CD4-positive, alpha-beta T cell treated with Interleukin-12 subunit alpha and Interleukin-12 subunit beta, for 1 hour (primary cell): ENCODE results near the gene ZBTB47.

Source experiments
- DNase-seq: peaks from one replicate; pipeline ENCODE4 v3.0.0-alpha.2; 2020

Gene ZBTB47

DNA sequence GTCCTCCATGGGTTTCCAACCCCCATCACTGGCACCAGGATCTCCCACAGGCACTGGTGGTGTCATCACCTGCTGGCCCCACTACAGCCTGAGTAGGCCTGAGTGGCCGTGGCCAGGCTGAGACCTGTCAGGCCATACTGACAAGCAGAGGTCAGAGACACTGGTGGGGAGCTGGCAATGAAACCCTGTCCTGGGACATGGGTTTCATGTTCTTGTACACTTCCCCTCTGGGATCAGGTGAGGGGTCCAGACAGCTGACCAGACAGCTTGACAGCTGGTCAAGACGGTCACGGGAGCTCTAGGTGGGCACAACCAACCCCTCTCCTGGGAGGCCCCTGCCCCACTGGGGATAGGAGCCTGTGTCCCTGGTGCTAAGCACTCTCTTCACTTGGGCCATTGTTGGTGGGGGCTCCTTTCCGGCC, 13.1 kb downstream of the ZBTB47 start:
- DNase-seq = no peak

DNA sequence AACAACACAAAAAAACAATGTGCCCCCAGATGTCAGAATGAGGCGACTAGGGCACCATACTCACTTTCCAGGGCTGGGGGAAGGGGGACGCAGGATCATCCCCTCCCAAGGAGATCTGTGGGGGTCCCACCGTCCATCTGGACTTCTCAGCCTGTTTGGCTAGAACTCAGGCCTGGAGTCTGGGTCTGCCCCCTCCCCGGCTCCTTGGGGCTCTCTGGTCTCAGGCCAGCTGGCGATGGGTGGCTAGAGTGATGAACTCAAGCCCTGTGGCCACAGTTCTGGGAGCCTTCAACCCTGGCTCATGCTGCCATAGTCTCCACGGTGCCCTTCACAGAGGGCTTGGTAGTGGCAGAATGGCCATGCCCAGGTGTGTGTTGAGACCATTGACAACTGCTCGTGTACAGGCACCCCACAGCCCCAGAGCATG, 13.6 kb downstream of the ZBTB47 start:
- no peak for DNase-seq

DNA sequence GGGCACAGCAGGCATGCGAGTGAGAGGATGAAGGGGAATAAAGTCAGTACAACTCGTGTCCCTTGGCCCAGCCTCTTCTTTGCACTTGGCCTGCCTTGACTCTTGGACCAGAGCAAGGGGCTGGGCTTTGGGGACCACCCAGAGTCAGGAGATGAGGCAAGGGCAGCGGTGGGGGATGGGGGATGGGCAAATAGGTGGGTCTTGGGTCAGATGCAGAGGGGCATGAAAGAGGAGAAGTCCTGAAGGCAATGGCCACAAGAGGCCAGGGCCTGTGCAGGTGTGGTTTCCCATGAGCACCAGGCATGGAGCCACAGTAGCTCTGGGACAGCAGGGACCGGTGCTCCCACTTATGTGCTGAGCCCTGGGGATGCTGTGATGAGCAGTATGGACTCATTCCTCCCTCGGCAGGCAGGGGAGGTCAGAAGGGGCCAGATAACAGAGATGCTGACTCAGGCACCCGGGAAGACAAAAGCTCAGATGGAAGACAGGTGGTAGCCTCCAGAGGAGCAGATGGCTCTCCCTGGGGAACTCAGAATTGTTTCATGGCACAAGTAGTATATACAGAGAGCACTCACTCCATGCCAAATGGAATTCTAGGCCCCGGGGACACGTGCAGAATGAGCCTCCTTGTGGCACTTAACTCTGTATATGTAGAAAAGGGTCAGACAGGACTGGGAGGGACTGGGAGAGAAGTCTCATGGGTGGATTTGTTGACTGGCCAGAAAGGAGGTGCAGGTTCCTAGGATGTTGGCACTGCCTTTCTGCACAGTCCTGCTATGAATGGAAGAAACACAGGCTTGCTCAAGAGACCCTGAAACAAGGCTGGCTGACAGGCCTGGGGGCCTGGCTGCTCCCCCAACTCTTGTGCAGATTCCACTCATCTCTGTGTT, 14.3 kb downstream of the ZBTB47 start:
- no peak for DNase-seq

DNA sequence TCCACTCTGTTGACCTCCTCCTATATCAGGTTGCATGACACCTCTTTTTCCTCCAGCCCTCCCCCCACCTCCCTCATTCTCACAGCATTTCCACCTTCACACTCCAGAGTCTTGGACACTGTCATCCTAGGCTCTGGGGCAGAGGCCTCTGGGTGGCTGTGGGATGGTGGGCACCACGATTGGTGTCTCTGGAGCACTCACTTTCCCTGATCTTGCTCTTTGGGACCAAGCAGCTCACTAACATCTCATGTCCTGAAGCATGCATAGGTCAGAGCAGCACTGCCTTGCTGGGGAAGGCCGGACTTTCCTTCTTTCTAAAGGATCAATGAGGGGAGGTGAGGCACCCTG, 14.9 kb downstream of the ZBTB47 start:
- DNase-seq = no peak

DNA sequence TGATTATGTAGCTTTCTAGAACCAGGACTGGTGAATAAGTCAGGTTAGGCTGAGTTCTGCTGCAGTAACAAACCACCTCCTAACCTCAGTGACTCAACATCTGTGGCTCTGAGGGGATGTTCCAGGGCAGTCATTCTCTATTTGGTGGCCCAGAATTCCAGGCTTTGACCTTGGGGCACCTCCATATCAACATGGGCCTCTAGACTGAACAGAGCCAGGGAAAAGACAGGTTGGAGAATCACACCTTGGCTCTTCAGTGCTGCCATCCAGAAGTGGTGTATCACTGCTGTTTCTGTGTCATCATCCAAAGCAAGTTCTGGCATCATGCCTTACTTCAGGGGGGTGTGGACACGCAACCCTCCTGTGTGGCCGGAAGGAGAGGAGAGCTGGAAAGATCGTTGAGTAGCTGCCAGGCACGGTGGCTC, 15.3 kb downstream of the ZBTB47 start:
- no peak for DNase-seq

DNA sequence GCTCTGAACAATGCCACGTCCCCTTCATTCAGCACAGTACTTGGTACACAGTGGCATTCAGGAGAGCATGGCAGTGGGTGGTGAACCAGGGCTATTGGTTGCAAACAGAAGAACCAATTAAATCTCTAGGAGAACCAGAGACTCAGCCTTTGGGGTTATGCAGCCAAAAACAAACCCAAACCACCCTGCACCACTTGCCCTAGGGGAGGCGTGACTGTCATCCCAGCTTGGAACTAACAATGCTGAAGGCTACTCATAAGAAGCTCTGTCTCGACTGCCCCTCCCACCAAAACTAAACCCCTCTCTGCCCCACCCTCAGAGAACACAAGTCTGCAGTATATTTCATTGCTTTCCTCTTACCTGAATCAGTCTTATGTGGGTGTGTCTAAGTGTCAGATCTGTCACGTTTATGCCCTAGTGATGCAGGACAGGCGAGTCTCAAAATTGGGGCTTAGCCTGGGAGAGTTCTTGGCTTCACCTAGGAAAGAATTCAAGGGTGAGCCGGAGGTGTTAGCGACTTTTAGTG, 16.6 kb downstream of the ZBTB47 start:
- DNase-seq = no peak

DNA sequence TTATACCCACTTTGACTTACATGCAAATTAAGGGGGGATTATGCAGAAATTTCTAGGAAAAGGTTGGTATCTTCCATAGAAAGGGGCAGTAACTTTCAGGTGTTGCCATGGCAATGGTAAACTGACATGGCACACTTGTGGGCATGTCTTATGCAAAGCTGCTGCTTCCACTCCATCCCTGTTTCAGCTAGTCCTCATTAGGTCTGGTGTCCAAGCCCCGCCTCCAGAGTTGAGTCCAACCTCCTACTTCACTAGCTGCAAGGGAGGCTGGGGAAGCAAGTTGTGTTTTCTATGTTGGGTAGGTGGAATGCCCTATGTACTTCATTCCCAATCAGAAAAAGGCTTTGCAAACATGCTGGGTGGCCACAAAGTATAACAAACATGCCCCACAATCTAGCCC, 17.2 kb downstream of the ZBTB47 start:
- DNase-seq = no peak

DNA sequence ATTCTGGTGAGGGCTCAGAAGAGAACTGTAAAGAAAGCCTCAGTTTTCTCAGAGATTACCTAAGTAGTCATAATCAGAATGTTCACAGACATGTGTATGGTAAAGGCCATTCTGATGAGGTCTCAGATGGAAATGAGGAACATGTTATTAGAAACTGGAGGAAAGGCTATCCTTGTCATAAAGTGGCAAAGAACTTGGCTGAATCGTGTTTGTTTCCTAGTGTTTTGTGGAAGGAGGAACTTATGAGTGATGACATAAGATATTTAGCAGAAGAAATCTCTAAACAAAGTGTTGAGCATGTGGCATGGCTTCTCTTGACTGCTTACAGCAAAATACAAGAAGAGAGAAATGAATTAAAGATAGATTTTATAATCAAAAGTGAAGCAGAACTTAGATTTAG, 19.0 kb downstream of the ZBTB47 start:
- DNase-seq = no peak

DNA sequence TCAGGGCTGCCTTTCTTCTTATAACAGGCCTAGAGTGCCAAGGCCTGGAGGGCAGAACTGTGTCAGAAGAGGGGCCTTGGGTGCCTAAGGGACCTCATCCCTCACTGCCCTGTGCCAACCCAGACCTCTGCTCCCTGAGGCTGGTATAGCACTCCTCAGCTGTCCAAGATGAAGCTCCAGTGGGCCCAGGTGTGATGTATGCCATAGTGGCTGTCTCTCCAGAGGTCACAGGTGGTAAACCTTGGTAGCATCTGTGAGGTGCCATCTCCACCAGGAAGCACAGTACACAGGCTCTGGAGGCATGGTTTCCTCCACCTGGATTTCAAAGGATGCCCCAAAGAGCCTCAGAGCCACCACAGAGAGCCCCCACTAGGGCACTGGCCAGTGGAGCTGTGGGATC, 19.6 kb downstream of the ZBTB47 start:
- no peak for DNase-seq

DNA sequence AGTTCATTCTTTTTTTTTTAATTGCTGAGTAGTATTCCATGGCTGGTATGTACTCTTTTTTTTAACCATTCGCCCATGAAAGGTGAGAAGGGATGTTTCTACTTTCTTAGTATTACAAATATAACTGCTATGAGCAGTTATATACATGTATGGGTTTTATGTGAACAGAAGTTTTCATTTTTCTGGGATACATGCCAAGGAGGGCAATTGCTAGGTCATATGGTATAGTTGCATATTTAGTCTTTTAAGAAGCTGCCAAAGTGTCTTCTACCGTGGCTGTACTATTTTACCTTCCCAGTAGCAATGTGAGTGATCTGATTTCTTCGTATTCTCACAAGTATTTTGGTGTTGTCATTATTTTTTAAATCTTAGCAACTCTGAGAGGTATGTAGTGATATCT, 20.6 kb downstream of the ZBTB47 start:
- no peak for DNase-seq

DNA sequence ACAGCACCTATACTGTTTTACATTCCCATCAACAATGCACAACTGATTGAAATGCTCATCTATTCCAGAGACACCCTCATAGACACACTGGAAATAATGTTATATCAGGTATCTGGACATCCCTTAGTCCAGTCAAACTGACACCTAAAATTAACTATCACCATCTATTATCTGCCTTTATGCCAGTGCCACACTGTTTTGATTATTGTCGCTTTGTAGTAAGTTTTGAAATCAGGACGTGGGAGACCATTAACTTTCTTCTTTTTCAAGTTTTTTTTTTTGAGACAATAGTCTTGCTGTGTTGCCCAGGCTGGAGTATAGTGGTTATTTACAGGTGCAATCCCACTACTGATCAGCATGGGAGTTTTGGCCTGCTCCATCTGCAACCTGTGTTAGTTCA, 22.4 kb downstream of the ZBTB47 start:
- no peak for DNase-seq

DNA sequence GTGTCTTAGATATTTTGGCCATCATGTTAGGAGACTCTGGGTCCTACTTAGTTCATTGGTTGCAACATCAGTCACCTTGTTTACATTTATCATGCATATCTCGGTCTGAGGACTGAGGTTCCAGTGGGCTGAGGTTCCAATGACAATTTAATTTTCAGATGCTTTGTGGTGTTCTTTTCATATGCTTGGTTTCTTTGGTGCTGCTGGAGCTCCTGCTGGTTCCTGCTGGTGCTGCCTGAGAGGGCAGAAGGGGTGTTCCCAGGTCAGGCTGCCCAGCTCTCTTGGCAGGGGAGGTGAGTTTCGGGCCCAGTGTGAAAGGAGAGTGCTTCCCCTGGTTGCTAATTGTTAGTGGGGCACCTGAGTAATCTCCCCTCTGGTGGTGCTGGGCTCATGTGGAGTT, 24.9 kb downstream of the ZBTB47 start:
- DNase-seq = no peak

DNA sequence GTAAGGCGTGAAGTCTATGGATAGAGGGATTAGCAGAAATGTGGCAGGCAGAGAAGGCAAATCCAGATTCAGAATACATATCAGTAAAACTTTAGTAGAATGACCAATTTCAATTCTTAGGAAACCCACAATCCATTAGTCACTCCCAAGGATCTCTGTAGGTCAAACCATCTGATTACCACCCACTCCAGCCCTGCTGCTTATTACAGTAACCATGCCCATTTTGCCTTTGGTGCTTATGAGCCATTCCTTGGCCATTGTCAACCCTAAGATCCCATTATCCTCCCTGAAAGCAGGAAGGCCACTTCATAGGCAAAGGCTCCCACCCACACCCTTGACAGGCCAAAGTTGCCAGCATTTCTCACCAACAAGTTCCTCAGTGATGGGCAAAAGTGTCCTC, 26.8 kb downstream of the ZBTB47 start:
- no peak for DNase-seq

DNA sequence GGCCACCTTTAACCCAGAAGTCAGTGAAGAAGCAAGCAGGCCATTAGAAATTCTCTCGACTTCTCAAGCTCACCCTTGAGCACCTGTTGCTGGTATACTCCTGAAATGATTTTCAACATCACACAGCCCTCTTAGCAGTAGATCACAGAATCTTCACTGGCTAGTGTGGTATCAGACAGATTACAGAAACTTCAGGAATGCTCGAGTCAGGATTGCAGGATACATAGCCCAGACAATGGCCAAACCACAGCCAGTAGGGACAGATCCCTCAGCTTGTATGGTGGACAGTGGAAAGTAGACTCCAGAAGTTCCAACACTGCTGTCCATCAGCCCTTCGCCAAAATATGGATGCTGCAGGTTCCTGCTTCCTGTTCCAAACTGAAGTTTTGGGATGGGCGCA, 27.3 kb downstream of the ZBTB47 start:
- no peak for DNase-seq

DNA sequence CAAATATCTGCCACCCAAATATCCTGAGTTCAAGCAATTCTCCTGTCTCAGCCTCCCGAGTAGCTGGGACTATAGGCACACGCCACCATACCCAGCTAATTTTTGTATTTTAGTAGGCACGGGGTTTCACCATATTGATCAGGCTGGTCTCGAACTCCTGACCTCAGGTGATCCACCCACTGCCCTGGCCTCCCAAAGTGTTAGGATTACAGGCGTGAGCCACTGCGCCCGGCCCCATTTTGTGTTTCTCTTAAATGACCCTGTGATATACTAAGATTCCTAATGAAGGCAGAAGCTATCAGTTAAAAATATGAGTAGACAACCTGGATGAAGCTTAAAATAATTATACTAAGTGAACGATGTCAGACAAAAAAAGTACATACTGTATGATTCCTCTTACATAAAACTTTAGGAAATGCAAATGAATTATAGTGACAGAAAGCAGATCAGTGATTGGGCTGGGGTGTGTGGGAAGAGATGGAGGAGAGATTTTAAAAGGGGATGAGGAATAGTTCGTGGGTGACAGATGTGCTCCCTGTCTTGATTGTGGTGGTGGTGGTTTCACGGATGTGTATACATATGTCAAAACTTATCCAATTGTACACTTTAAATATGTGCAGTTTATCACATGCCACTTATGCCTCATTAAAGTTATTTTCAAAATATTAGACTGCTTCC, 28.0 kb downstream of the ZBTB47 start:
- no peak for DNase-seq

DNA sequence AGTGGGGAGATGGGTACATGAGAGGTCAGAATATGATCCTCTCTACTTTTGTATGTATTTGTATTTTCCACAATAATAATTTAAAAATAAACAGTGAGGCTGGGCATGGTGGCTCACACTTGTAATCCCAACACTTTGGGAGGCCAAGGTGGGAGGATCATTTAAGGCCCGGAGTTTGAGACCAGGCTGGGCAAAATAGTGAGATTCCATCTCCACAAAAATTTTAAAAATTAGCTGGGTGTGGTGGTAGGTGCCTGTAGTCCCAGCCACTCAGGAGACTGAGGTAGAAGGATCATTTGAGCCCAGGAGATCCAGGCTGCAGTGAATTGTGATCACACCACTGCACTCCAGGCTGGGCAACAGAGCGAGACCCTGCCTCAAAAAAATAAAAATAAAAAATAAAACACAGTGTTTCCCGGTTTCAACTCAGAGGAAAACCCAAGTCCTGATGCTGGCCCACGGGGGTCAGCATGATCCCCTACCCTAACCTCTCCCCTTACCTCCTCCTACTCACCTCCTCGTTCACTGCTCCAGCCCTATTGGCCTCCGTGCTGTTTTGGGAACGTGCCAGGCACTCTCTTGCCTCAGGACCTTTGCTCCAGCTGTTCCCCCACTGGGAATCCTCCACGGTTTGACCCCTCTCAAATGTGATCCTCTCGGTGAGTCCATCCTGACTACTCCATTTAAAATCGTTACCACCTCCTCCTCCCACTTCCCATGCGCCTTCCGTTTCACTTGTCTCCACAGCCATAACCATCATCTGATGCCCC, 29.0 kb downstream of the ZBTB47 start:
- no peak for DNase-seq

DNA sequence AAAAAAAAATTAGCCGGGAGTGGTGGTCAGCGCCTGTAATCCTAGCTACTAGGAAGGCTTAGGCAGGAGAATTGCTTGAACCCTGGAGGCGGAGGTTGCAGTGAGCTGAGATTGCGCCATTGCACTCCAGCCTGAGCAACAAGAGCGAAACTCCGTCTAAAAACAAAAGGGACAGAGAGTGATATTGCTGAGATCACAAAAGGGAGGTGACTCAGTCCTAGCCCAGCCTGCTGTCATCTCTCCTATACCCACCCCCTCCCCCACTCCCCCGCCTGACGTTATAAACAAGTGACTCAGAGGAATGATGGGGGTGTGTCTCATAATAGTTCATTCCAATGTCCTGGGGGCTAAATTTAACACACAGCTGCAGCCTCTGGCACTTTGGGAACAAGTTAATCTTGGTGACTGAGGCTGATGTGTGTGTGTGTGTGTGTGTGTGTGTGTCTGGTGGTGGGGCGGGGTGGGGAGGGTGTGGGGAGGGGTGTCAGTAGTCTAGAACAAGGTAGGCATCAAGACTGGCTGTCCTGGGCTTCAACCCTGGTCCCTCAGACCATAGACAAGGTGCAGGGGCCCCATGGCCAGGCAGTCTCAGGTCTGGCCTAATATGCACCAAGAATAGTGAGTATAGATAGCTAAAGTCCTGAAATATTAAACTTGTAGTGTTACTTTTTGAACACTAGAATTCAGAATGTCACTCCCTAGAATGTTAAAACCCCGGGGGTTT, 30.5 kb downstream of the ZBTB47 start:
- no peak for DNase-seq

DNA sequence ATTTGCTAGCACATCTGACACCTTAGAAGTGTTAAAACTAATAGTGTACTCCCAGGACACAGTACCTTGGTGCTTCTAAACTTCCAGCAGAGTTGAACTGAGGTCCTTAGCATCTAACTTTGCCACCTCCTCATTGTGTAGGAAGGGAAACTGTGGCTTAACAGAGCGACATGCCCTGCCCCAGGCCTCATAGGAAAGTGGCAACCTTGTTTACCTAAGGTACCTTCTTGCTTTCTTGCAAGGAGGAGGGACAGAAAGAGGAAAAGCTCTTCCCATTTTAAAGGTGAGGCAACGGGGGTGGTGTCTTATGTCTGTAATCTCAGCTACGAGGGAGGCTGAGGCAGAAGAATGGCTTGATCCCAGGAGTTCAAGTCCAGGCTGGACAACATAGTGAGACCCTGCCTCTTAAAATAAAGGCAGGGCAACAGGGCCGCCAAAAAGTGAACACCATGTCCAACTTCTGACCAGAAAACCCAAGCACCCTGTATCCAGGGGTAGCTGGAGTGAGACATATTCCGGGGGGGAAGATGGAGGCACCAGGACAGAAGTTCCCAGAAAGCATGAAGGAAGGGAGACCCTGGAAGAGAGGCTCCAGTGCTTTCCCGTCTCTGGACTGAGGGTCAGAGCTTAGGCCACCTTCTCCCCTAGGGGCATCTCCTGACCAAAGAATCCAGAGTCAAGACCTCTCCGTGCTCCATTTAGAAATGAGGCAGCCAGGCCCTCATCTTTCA, 31.3 kb downstream of the ZBTB47 start:
- no peak for DNase-seq

DNA sequence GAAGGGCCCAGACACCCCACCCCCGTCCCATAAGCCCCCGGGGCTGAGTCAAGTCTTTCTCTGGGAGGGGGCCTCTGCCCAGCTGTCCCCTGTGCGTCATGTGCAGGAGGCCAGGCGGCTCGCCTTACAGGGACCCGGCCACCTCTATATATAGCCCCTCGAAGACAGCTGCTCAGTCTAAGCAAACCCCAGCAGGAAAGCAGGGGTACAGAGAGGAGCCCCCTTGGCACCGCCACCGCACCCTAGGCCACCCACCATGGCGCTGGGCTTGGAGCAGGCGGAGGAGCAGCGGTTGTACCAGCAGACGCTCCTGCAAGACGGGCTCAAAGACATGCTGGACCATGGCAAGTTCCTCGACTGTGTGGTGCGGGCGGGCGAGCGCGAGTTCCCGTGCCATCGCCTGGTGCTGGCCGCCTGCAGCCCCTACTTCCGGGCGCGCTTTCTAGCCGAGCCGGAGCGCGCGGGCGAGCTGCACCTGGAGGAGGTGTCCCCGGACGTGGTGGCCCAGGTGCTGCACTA, 31.9 kb downstream of the ZBTB47 start, which contains the start of gene KLHL40:
TSS of gene KLHL40 (plus strand) at position 175 of the 519 bp plus-strand sequence. CDS start at position 257, 82 bp downstream.
- no peak for DNase-seq

DNA sequence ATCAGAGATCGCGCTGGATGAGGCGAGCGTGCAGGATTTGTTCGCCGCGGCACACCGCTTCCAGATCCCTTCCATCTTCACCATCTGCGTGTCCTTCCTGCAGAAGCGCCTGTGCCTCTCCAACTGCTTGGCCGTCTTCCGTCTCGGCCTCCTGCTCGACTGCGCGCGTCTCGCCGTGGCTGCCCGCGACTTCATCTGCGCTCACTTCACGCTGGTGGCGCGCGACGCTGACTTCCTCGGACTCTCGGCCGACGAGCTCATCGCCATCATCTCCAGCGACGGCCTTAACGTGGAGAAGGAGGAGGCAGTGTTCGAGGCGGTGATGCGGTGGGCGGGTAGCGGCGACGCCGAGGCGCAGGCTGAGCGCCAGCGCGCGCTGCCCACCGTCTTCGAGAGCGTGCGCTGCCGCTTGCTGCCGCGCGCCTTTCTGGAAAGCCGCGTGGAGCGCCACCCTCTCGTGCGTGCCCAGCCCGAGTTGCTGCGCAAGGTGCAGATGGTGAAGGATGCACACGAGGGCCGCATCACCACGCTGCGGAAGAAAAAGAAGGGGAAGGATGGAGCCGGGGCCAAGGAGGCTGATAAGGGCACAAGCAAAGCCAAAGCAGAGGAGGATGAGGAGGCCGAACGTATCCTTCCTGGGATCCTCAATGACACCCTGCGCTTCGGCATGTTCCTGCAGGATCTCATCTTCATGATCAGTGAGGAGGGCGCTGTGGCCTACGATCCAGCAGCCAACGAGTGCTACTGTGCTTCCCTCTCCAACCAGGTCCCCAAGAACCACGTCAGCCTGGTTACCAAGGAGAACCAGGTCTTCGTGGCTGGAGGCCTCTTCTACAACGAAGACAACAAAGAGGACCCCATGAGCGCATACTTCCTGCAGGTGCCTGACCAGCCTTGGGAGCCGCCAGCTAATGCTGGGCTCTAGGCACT, 32.7 kb downstream of the ZBTB47 start:
- no peak for DNase-seq
